Panc1 (cell line): ENCODE data around the gene RAB6B. TPM values are rescaled to one million over a fixed set of nuclear protein-coding genes. Genes with fewer than 3 reads are reported as not detected.

Source experiments
- ATAC-seq: fragments of 200-7000 bp; cut with Tn5 transposase; 2 replicates; pipeline ENCODE4 v1.9.1; 2020; ENCODE audit warnings: mild to moderate bottlenecking, moderate library complexity
- BruUV-seq: library from RNA; stranded (reverse); fragments of 400-500 nt; replicated peaks from 2 replicates; lab custom pipeline; 2021; lab: Mats Ljungman, UMichigan
- CTCF ChIA-PET: fragments of 300-600 bp; sonication (Branson Sonifier 250); formaldehyde crosslinking; loops from one replicate; lab custom pipeline; 2022; ENCODE audit warnings: antibody characterized with exemption; lab: Charles Lee
- POLR2A ChIA-PET: fragments of 300-600 bp; sonication (Branson Sonifier 250); formaldehyde crosslinking; loops from one replicate; lab custom pipeline; 2022; ENCODE audit warnings: antibody characterized with exemption; lab: Charles Lee
- DNase-seq: peaks from one replicate; pipeline ENCODE4 v3.0.0-alpha.2; 2010; ENCODE audit warnings: low read depth, low spot score
- H3K27ac ChIP-seq: 2 replicates; pipeline ENCODE4 v1.5.1; 2011; ENCODE audit warnings: mild to moderate bottlenecking, low read length, inconsistent platforms
- H3K27me3 ChIP-seq: fragments of 200-500 bp; sonication (Bioruptor generic); 2 replicates; pipeline ENCODE4 v1.6.0; 2014; ENCODE audit warnings: low read length, inconsistent platforms; ENCODE audit not compliant: control insufficient read depth, insufficient read depth
- H3K36me3 ChIP-seq: fragments of 200-500 bp; sonication (Bioruptor generic); 2 replicates; pipeline ENCODE4 v1.5.1; 2014; ENCODE audit warnings: inconsistent platforms, mild to moderate bottlenecking, low read length, moderate library complexity; ENCODE audit not compliant: control insufficient read depth, insufficient read depth
- H3K4me1 ChIP-seq: 2 replicates; pipeline ENCODE4 v1.5.1; 2011; ENCODE audit warnings: inconsistent platforms, mild to moderate bottlenecking, low read length, moderate library complexity; ENCODE audit not compliant: control insufficient read depth, insufficient read depth
- H3K4me3 ChIP-seq, 2 experiments: 2 replicates each; pipeline ENCODE4 v1.5.1; 2011 to 2012; ENCODE audit warnings: low read depth in 2 of 2, low read length in 2 of 2, mild to moderate bottlenecking in 2 of 2, inconsistent platforms in 1 of 2, moderate library complexity in 1 of 2
- H3K9me3 ChIP-seq: fragments of 200-500 bp; sonication (Bioruptor generic); 2 replicates; pipeline ENCODE4 v1.5.1; 2014; ENCODE audit warnings: low read depth, mild to moderate bottlenecking, inconsistent platforms, low read length, moderate library complexity; ENCODE audit not compliant: control insufficient read depth, insufficient read depth
- CTCF ChIP-seq: fragments of 450-650 bp; IDR thresholded peaks from 2 replicates; pipeline ENCODE4 v1.5.1; 2017; ENCODE audit warnings: mild to moderate bottlenecking
- POLR2AphosphoS5 ChIP-seq: IDR thresholded peaks from 2 replicates; pipeline ENCODE4 v1.6.1; 2012; ENCODE audit warnings: mild to moderate bottlenecking, low read depth, low read length, moderate library complexity
- REST ChIP-seq, 2 experiments: IDR thresholded peaks; 2 replicates each; pipeline ENCODE4 v1.6.1; 2011 to 2012; ENCODE audit warnings: low read depth in 2 of 2, control low read depth in 1 of 2, low read length in 1 of 2, mild to moderate bottlenecking in 1 of 2, moderate library complexity in 1 of 2; ENCODE audit not compliant: insufficient read depth in 1 of 2
- SIN3A ChIP-seq: IDR thresholded peaks from 2 replicates; pipeline ENCODE4 v1.6.1; 2012; ENCODE audit warnings: low read depth, mild to moderate bottlenecking, low read length, moderate library complexity, borderline replicate concordance; ENCODE audit not compliant: insufficient read depth
- TCF7L2 ChIP-seq: IDR thresholded peaks from 2 replicates; pipeline ENCODE4 v1.6.1; 2011; ENCODE audit warnings: mild to moderate bottlenecking, low read depth, low read length, inconsistent platforms
- in situ Hi-C: cut with HindIII; loops from 2 replicates; pipeline ENCODE4 v1.10.0; 2016; ENCODE audit warnings: low sequenced_read_pairs, low pct_unique_long_range_greater_than_20kb
- intact Hi-C: fragments of 100-400 bp; cut with micrococcal nuclease; formaldehyde crosslinking; loops from one replicate; pipeline ENCODE4 v1.10.0; 2022; ENCODE audit not compliant: unreplicated experiment
- total RNA-seq: library from RNA; stranded (reverse); gene quantifications from one replicate; pipeline ENCODE4 v1.2.1, GENCODE V29; 2021; ENCODE audit not compliant: unreplicated experiment

The RAB6B gene
- total RNA-seq, 1 experiment from 2014 or later: 49.2 TPM

GRCh38 chr3:133928136-133928893, 32.6 kb upstream of the RAB6B start:
- CTCF ChIA-PET: interaction anchor here (0.6 kb wide), 1 partner anchor 39 kb away, joined by 5 read pairs; no protein-coding TSS in a partner anchor
- TF ChIP-seq CTCF (no peak), TCF7L2 (no peak), POLR2AphosphoS5 (no peak), REST (IDR thresholded peaks at IDR 0.05; ENCODE audit: insufficient read depth in 1 of 2, low read depth in 2 of 2, low read length in 1 of 2) (no peak), SIN3A (no peak)
- H3K4me1 ChIP-seq: no peaks in the 10 kb centered on the region
- H3K9me3 ChIP-seq: no peaks in the 10 kb centered on the region
- BruUV-seq: no TSS peak
- no peak overlapping the region for H3K27ac ChIP-seq
- peak overlapping the region; percentile 32 to 48; a peak in 3 of 4 replicates for H3K4me3 ChIP-seq
- DNase-seq (no peak), ATAC-seq (no peak; the same call in 1 of the 2 replicates)
- POLR2A ChIA-PET: no interaction called here
- intact Hi-C loops (loop anchor here (10.0 kb wide), 2 partner anchors 264 to 1194 kb away; partner anchors contain the start of gene TOPBP1), in situ Hi-C loops (no loop called here)
- H3K27me3 ChIP-seq: no peaks in the 10 kb centered on the region
- no peaks in the 10 kb centered on the region for H3K36me3 ChIP-seq

- H3K36me3 ChIP-seq: no peaks in the 10 kb centered on the region
- H3K9me3 ChIP-seq: no peaks in the 10 kb centered on the region
- H3K4me3 ChIP-seq: peak overlapping the region; percentile 32 to 48
- CTCF ChIA-PET: interaction anchor here (0.6 kb wide), 1 partner anchor 38 kb away, joined by 5 read pairs; no protein-coding TSS in a partner anchor
- no TSS peak for BruUV-seq
- in situ Hi-C loops: no loop called here
- DNase-seq (no peak), ATAC-seq (peak; percentile 74)
- intact Hi-C loops: loop anchor here (2.0 to 10.0 kb wide), 3 partner anchors 109 to 1193 kb away; partner anchors contain the start of gene TOPBP1
- no peak overlapping the region for H3K27ac ChIP-seq
- POLR2A ChIA-PET: no interaction called here
- no peaks in the 10 kb centered on the region for H3K4me1 ChIP-seq
- no peak for TF ChIP-seq TCF7L2
- no peak for TF ChIP-seq REST (IDR thresholded peaks at IDR 0.05; ENCODE audit: insufficient read depth in 1 of 2, low read depth in 2 of 2, low read length in 1 of 2)
- no peak for TF ChIP-seq SIN3A
- no peak for TF ChIP-seq POLR2AphosphoS5
- TF ChIP-seq CTCF: peak; percentile 99
- no peaks in the 10 kb centered on the region for H3K27me3 ChIP-seq
Observed at GRCh38 chr3:133927540-133928066, 31.9 kb upstream of the RAB6B start.
